Measurements from ENCODE around the gene ARHGAP18.

ARHGAP18 gene

DNA sequence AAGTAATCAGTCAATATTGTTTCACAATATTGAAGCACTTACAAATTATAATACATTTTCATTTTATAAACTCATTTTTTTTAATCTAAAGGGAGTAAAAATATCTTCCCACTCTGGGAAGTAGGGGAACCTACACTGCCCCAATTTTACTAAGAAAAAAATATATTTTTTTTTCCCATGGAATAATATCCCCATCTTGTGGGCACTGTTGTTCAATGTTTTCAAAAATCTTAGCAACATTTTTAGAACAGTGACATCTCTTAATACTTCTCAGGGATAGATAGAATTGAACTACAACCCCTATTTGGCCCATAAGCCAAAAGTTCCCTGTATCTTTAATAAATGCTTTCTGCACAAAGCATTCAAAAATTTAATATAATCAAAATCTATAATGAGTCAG lies 42.9 kb downstream of the ARHGAP18 start:
- no peak for DNase-seq (ENCODE audit: low spot score)

DNA sequence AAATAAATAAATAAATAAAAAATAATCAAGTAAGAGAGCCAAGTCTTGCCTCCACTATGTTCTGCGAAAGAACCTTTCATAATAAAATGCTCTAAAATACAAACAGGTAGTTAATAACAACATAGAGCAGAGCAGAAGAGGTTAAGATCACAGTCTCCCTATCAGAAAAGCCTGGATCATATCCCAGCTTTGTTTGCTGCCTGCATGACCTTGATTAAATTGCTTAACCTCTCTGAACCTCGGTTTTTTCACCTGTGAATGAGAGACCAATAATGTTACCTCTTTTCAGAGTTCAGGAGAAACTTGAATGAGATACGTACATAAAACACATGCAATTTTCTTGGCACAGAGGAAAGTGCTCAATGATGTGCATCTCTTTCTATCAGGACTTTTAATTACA lies 44.4 kb downstream of the ARHGAP18 start:
- DNase-seq (ENCODE audit: low spot score) = no peak

DNA sequence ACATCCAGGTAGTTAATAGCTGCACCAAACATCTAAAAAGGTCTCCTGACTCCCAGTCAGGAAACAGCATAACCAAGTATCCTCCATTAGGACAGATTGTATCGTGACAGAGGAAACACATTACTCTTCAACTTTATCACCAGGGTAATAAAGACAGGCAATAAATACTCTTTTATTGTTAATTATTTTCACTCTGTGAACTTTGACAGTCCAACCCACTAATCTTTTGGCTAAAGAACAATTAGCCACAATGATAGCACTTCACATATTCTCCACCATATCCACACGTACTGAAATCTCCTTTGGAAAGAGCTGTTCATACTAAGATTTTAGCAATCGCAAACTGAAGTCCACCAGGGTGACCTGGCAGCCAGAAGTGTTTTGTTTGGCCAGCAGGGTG lies 46.4 kb downstream of the ARHGAP18 start:
- DNase-seq (ENCODE audit: low spot score) = no peak

DNA sequence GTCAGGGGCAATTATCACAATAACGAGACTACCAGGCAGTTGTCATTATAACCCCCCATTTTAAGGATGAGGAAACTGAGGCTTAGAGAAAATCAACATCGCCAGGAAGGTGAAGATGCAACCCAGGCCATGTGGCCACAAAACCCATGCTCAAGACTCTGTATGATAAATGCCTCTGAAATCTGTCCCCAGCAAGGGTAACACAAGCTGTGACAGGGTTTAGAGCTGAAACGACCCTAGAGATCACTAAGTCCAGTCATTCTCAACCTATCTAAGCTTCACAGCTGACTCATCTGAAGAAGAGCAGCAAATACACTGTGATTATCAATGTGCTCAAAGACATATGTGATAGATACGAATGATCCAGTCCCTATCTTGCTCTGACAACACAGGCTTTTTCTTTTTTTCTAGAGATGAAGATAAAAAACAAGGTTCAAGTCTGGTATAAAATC lies 47.0 kb downstream of the ARHGAP18 start:
- DNase-seq (ENCODE audit: low spot score) = no peak

DNA sequence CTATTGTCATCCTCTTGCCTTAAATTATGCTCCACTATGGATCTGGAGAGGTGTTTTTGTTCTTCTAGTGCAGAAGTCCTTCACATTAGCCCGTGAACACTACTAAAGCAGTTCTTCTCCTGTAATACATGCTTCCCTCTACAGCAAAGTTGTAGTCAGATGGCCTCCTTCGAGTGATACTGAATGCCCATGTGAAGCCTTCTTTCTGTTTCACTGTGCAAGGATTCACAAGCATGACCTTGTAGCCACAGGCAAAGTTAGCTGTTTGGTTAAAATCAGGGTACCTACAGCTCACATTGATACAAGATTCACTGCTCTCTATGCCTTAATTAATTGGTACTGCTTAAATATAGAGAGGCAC lies 47.6 kb downstream of the ARHGAP18 start:
- no peak for DNase-seq (ENCODE audit: low spot score)

DNA sequence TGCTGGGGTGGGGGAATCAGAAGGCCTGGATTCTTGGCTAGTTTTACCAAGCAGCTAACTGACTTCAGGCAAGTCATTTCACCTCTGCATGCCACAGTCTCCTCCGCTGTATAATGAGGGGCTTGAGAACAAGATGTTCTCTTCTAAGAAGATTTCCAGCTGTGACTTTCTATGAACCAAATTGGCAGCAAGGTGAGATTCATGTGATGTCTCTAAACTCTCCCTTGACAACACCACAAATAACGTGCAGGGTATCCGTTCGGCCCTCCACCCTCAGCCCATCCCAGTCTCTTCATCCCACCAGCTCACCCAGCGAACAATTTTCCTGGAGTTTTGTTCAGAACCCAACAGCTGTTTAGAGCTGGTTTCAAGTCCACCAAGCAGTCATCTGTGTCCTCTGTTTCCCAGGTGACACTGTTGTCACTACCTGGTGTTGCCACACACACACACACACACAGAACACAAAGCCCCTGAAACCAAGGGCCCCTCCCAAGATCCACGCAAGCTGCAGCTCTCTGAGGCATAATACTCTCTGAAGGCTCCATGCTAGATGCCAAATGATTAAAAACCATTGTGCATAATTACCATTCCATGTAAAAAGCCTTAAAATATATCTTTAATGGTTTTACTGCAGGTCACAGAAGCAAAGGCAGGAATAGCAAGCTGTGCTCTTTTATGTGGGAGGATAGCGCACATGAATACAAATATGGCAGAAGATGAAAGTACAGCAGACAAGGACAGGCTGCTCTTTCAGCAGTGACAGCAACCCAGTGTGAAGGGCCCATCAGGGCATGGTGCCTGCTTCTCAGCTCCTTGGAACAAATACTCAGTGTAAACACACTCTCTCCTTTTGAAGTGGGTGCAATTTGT lies 48.2 kb downstream of the ARHGAP18 start:
- no peak for DNase-seq (ENCODE audit: low spot score)

DNA sequence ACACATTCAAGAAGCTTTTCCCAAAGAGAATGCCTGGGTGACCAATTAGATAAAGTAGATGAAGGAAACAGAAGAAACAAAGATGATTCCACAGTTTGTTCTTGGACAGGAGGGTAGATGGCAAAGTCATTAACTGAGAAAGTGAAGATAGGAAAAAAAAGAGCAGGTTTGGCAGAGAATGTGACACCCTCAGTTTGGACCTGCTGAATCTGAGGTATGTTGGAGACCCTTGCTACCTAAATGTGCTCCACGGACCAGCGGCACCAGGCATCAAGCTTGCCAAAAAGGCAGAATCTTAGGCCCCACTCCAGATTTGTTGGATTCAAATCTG lies 49.7 kb downstream of the ARHGAP18 start:
- DNase-seq (ENCODE audit: low spot score) = no peak

DNA sequence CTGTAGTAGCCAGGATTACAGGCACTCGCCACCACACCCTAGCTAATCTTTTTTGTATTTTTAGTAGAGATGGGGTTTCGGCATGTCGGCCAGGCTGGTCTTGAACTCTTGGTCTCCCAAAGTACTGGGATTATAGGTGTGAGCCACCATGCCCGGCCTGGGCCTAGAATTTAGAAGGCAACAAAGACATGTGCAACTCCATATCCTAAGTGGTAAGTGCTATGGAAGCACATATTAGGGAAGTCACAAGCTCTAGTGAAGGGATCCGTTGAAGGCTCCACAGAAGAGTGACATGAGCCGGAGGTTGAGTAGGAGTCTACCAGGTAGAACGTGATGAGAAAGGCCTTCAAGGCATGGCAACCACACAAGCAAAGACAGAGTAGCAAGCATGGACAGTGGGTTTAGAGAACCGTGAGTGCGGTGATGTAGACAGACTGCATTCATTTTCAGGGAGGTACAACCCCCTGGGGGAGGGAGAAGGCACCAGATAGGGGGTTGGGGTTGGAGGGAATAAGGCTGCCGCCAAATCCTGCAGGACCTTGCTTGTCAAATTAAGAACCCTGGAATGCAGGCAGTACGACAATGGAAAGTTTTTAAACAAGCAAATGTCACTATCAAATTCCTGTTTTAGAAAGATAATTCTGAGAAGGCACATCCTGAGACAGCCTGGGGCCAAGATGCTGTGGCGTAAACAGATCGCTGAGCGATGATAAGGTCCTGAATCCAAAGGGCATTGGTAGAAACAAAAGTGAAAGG lies 50.2 kb downstream of the ARHGAP18 start:
- DNase-seq (ENCODE audit: low spot score) = peak; percentile 27

DNA sequence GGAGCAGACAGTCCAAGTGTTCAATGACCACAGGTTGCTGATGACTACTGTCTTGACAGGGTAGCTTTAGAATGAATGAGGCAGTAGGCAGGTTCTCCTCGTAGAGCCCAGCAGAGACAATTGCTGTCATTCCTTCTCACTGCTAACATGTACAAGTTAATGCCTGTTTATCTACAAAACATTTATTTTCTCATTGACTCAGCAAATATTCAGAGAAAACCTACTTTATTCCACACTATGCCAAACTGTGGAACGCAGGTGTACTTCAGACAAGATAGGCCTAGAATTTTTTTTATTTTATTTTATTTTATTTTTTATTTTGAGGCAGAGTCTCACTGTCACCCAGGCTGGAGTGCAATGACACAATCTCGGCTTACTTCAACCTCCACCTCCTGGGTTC lies 50.8 kb downstream of the ARHGAP18 start:
- DNase-seq (ENCODE audit: low spot score) = no peak

DNA sequence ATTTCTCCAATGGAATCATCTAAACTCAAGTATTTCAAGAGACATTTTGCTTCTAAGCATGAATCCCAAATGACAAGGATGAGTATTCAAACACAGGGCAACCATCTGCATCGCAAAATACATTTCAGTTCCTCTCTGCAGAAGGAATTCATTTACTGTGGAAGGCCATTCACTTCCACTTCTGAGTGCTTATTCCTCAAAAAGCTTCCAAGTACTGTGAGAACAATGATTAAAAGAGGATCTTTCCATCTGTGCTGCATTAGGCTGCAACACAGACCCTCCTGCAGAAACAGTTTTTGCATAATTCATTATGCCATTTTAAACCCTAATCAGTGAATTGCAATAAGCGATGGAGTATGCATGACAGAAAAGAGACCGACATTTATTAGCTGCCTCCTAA lies 52.5 kb downstream of the ARHGAP18 start:
- DNase-seq (ENCODE audit: low spot score) = no peak

DNA sequence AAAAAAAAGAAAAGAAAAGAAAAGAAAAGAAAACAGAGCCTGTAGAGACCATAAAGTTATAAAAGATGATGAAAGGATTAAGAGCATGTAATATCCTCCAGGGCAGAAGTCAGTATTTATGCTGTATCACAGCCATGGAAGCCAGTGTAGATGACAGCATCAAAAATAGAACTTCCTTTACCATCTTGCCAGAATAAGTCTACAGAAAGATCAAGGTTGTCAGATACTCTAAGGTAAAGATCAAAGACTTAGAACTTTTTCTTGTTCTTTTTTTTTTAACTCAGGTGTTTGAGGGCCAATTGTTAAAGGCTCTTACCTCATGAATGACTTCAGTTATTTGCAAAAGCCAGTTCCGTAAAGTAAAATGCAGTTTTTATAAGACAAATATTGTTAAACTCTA lies 54.6 kb downstream of the ARHGAP18 start:
- no peak for DNase-seq (ENCODE audit: low spot score)

DNA sequence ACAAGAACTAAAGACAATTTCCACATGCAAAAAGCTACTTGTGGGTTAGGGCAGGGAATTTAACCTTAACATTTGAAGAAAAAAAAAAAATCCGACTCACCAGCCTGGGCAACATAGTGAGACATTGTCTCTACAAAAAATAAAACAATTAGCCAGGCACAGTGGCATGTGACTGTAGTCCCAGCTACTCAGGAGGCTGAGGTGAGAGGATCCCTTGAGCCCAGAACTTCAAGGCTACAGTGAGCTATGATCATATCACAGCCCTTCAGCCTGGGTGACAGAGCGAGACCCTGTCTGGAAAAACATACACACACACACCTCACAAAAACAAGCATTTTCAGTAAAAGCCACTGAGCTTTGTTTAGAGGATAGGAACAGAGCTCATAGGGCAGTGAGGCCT lies 56.2 kb downstream of the ARHGAP18 start:
- DNase-seq (ENCODE audit: low spot score) = no peak

DNA sequence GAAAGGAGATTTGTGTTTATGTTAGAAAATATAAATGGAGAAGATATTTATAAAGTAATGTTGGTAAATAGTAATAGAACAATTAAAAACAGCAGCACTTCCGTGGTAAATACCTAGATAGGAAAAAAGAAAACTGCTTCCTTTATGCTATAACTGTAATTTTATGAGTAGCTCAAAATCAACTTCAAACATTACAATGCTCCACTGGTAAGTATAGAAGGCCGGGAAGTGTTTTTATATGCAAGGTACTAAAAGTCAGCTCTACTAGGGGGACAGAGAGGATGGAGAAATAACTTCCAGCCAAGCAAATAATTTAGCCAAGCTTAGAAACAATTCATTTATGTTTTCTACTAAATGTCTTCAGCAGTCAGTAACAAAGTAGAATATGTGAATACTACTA lies 56.7 kb downstream of the ARHGAP18 start:
- DNase-seq (ENCODE audit: low spot score) = no peak

DNA sequence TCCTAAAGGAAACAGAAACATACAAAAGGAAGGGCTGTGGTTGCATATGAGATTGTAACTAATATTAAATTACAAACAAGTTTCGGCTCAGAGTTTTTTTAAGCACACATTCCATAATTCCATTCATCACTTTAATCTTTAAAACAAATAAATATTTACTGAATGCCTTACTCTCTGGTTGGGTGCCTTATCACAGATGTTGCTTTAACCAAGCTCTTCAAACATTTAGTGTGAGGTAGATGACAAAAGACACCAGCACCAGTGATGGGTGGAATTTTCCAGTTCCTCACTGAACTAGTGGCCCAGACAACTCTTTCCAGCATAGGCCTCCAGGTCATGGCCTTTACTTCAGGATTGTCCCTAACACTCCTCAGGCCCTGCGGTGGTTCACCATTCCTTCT lies 58.7 kb downstream of the ARHGAP18 start:
- no peak for DNase-seq (ENCODE audit: low spot score)

DNA sequence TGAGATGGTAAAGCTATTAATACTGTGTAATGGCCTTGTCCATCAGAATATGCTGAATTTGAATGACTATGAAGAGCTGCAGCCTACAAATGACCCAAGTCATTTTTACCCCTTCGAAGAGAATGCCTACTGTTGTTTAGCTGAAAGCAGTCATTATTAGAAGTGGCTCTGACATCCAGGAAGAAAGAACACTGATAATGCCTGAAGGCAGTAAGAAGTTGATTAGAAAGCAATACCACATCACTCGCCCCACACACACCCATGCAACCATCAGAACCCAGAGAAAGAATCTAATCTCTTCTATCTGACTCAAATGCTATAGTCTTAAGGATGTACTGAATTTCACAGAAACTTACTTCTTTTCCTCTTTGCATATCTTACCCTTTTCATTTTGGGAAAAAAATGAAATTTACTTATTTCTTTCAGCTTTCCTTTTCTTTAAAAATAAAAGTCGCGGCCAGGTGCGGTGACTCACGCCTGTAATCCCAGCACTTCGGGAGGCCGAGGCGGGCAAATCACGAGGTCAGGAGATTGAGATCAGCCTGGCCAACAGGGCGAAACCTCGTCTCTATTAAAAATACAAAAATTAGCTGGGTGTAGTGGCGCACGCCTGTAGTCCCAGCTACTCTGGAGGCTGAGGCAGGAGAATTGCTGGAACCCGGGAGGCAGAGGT lies 61.0 kb downstream of the ARHGAP18 start:
- DNase-seq (ENCODE audit: low spot score) = no peak

DNA sequence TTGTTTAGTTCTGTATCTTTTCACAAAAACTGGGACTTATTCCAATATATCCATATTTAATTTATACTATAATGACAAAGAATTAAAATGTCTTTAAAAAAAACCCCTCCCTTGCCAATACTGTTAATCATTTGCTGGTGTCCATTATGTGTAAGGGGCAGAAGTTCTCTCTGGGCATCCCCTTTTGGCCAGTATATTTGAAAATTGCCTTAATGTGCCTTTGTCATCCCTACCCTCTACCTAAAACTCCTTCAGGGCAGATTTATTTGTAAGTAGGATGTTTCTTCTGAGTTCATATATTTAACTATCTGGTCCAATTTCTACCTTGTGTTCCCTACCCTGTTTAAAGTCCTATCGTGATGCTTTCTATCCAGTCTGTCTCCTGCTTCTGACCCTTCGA lies 62.9 kb downstream of the ARHGAP18 start:
- DNase-seq (ENCODE audit: low spot score) = no peak

DNA sequence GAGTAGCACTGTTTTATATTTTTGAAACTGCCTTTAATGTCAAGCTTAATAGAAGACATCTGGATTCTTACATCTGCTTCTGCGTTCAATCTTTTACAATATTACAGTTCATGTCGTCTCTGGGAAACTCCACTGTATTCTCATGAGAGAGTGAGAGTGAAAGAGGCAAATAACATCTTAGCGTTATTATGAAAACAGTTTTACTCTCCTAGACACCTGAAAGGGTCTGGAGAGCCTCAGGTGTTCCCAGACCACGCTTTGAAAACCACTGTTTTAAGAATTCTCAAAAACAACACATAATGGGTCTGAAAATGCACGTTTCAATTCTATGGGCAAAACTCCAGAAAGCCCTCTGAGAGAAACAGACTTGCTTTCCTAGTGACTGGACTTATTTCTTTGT lies 63.3 kb downstream of the ARHGAP18 start:
- no peak for DNase-seq (ENCODE audit: low spot score)

DNA sequence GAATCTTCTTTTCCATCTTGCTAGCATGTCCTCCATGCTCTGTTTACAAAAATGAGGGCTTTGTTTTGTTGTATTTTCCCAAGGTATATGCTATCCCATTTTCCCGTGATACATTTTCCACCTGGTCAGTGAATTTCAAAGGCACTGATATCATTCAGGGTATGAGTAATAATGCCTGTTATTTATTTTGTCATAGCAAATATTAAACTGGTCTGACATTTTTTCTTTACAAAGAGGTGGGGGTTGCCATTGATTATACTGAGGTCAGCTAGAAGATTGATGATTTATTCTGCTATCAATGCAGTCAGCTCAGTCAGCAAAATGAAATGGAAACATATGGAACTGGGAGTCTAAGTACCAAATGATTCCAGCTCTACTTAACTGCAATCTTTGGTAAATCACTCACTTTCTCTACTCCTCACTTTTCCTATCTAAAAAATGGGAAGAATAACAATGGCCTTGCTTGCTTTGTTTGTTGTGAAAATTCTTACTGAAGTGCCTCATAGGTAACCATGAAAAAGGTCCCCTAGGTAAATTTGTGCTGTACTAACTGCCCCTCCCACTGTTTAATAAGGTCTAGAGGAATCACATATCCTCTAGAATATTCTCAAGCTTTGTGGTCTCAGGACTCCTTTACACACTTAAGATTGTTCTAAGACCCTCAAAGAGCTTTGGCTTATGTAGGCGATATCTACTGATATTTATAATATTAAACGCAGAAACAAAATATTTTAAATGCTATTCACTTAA lies 64.0 kb downstream of the ARHGAP18 start:
- DNase-seq (ENCODE audit: low spot score) = no peak

DNA sequence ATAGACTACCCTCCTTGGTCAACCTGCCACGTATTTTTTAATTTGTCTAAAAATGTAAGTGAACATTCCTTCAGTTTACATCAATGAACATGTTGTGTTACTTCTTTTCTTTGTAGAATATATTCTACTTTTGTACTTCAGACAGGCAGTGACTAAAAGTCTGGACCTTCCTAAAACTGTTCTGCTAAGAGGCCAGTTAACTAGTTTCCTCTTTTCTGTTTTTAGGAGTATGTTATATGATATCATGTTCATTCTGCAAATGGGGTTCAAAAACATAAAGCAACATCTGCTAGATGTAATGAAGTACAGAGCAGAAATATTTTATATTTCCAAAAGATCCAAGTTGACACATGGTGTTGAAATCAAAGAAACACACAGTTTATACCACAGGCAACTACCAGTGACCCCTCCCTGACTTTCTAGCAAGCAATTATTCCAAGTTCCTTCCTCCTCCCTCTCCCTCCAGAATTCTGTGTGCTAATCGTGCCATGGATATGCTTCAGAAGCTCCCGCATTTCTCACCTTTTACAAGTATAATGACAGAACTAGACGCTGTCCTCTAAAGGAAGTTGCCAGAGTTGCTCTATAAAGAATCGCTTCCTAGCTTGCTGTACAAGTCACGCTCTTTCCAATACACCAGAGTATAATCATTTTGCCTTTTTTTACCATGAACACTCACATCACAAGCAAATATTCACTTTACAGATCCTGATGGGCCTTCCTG lies 64.7 kb downstream of the ARHGAP18 start:
- DNase-seq (ENCODE audit: low spot score) = no peak

DNA sequence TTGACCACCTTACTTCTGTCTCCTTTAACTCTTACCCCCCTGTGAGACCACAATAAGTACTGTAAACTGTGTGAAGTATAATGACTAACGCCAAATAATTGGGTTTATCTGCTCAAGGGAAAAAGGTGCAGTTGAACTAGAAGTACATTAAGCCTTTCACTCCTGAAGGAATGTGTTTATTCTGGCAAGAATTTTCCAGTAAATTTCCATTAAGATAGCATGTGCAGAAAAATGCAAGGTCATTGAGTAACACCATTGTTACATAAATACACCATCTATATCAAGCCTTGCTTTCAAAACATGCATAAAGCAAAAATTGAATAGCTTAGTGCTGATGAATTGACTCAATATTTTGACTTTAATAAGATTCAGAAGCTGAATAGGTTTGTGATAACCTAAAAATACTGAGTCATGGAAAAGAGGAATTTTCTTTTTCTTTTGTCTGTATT lies 65.4 kb downstream of the ARHGAP18 start:
- no peak for DNase-seq (ENCODE audit: low spot score)

DNA sequence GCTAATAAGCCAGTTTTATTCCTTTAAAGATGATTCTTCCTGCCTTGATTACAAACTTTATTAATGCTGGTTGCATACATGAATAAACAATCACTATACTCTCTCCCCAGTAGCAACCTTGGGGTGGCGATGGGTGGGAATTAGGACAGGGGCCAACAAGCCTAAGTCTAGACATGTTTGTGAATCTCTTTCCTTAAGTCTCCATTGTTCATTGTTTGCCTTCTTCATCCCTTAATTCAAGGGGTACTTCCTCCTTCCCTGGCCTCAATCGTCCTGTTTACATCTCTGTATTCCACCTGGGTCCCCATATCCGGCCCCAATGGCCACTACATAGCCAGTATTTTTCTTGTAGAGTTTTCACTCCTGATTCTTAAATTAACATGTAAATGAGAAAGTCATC lies 66.0 kb downstream of the ARHGAP18 start:
- no peak for DNase-seq (ENCODE audit: low spot score)

DNA sequence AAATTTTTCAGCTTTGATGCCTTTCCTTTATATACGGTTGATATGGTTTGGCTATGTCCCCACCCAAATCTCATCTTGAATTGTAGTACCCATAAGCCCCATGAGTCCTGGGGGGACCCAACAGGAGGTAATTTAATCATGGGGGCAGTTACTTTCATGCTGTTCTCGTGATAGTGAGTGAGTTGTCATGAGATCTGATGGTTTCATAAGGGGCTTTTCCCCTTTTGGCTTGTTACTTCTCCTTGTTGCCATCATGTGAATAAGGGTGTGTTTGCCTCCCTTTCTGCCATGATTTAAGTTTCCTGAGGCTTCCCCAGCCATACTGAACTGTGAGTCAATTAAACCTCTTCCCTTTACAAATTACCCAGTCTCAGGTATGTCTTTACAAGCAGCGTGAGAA lies 66.8 kb downstream of the ARHGAP18 start:
- DNase-seq (ENCODE audit: low spot score) = no peak

All from AG08396 (cell line).